Measurements from ENCODE around the gene CDH23.

DNA sequence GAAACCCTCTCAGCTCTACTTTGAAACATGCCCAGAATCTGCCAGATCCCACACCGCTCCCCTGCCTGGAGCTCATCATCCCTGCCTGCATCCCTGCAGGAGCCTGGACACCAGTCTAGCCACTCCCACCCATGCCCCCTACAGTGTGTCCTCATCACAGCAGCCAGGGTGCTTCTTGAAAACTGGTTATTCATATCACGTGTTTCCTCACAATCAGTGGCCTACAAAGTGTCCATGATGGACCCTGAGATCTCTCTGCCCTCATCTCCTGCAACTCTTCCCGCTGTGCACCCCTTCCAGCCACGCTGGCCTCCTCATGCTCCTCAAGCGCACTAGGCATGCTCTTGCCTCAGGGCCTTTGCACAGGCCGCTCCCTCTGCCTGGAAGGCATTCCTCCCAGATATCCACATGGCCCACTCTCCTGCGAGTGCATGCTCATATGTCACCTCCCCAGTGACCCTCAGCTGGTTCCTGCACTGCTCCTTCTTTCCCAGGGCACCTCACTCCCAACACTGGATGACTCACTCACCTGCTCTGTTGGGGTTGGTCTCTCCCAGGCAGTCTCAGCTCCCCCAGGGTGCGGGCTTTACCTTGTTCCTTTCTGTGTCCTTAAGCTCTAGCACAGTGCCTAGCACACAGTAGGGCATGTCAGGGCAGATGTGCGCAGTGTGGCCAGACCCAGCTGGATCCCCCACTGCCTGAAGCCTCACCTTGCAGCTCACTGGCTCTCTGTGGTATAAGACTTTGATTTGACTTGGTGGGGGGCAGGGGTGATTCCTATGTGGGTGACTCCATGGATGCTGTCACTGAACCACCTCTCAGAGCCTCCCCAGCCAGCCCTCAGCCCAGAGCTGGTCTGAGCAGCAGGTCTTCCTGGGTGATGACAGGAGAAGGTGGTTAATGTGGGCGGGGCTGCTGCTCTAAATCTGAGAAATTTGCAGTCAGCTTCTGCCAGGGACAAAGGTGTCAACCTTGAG, 37.3 kb downstream of the CDH23 start:
- TF ChIP-seq CTCF (IDR thresholded peaks at IDR 0.05) = no peak
- TF ChIP-seq POLR2AphosphoS5 (IDR thresholded peaks at IDR 0.05) = no peak

All from upper lobe of left lung (tissue), 4 donors.